GM20000 (cell line): Measurements from ENCODE around the gene FXR1.
A peak's percentile ranks its signal among the peaks of the same experiment; 100 is the strongest.
"Not testable (repeated sequence)": the region's sequence is repeated elsewhere in the genome, so short reads cannot be mapped to it uniquely, and the experiment has no call there.

Experiments
- DNase-seq: peaks from one replicate; pipeline ENCODE4 v3.0.0; 2012; ENCODE audit warnings: low spot score
- TF ChIP-seq, protein P1 (sequence below): IDR thresholded peaks from 2 replicates; pipeline ENCODE4 v1.5.1; 2012; ENCODE audit warnings: mild to moderate bottlenecking, control low read depth; ENCODE audit errors: extremely low read depth, missing control alignments

FXR1 gene

GRCh38 chr3:180912304-180913296 lies at the start of gene FXR1:
Gene FXR1, plus strand, starts transcription at chr3:180912670. Its CDS starts 16 bp downstream, at chr3:180912686.
- peak; percentile 82 for DNase-seq
- TF ChIP-seq, protein P1, sequence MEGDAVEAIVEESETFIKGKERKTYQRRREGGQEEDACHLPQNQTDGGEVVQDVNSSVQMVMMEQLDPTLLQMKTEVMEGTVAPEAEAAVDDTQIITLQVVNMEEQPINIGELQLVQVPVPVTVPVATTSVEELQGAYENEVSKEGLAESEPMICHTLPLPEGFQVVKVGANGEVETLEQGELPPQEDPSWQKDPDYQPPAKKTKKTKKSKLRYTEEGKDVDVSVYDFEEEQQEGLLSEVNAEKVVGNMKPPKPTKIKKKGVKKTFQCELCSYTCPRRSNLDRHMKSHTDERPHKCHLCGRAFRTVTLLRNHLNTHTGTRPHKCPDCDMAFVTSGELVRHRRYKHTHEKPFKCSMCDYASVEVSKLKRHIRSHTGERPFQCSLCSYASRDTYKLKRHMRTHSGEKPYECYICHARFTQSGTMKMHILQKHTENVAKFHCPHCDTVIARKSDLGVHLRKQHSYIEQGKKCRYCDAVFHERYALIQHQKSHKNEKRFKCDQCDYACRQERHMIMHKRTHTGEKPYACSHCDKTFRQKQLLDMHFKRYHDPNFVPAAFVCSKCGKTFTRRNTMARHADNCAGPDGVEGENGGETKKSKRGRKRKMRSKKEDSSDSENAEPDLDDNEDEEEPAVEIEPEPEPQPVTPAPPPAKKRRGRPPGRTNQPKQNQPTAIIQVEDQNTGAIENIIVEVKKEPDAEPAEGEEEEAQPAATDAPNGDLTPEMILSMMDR = peak; percentile 79

- TF ChIP-seq, protein P1 = no peak
- no peak for DNase-seq
Observed at GRCh38 chr3:180870008-180870699, 42.3 kb upstream of the FXR1 start.

GRCh38 chr3:180871901-180872300 lies 40.6 kb upstream of the FXR1 start:
- TF ChIP-seq, protein P1 = no peak
- DNase-seq = no peak

DNA sequence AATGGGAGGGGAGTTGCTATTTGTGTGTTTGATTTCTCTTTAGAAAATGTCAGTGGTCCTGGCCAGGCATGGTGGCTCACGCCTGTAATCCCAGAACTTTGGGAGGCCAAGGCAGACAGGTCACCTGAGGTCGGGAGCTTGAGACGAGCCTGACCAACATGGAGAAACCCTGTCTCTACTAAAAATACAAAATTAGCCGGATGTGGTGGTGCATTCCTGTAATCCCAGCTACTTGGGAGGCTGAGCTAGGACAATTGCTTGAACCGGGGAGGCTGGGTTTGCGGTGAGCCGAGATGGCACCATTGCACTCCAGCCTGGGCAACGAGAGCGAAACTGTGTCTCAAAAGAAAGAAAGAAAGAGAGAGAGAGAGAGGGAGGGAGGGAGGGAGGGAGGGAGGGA lies 40.0 kb upstream of the FXR1 start:
- DNase-seq = not testable (repeated sequence)

- no peak for DNase-seq
- TF ChIP-seq, protein P1 = no peak
Observed at GRCh38 chr3:180875124-180875698, 37.3 kb upstream of the FXR1 start.

DNA sequence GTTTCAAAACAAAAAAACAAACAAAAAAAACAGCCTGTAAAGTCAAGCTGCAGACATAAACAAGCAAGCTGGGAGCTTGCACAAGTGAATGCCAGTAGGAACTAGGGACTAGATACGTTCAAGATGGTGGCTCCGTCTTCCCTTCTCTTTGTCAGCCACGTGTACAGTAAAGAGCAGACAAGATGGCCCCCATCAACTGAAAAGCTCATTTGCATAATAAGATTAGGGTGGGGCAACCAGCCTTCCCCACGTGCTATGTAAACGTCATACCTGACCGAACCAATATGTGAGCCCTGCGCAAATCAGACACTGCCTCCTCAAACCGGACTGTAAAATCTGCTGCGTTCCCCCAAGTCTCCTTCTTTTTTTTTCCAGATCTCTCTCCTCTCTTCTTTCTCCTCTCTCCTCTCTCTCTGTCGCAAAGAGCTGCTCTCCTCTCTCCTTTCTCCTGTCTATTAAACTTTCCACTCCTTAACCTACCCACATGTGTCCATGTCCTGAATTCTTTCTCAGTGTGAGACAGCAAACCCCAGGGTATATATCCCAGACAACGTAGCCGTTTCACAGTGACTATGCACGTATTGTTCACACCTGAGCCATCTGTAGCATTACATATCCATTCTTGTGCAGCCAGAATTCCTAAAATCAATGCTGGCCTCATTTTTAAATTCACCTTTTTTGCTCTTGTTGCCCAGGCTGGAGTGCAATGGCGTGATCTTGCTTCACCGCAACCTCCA lies 31.2 kb upstream of the FXR1 start:
- TF ChIP-seq, protein P1 = no peak
- DNase-seq = no peak

DNA sequence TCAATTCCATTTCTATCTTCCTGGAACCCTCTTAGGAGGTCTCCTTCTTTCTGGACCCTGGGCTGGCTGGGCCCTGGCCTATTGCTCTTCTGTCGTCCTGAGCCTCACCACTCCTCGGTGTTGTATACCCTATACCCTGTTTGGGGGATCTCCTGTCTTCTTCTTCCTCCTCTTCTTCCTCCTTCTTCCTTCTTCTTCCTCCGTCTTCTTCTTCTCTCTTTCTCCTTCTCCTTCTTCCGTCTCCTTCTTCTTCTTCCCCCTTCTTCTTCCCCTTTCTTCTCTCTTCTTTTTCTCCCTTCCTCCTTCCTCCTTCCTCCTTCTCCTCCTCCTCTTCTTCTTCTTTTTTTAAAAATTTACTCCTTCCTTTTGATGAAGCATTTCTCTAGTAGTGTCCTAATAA lies 30.4 kb upstream of the FXR1 start:
- TF ChIP-seq, protein P1 = no peak
- DNase-seq = no peak
